ENCODE data around the gene ADAM10. TPM values are rescaled to one million over a fixed set of nuclear protein-coding genes. Genes with fewer than 3 reads are reported as not detected.

Gene ADAM10
- total and polyA plus RNA-seq, 2 of the 4 experiments (the other 2 are of a cell fraction), result 110 to 185 TPM

- Histone ChIP-seq H3K27me3 (ENCODE audit: control insufficient read depth, insufficient read depth, low read length) (peaks cover under 1% of the 10 kb centered on the region; the same call in 1 of the 2 replicates), H2BK20ac (ENCODE audit: low read depth, low read length) (peak overlapping the region; percentile 50)
- no peak for ATAC-seq (ENCODE audit: low read depth)
These were observed 199.8 kb downstream of the ADAM10 start for GRCh38 chr15:58549785-58550074.

More at GRCh38 chr15:58549785-58550074, 199.8 kb downstream of the ADAM10 start:
- Histone ChIP-seq H3K4ac (ENCODE audit: low read depth, low read length) (peak overlapping the region; percentile 96), H3K4me1 (ENCODE audit: control insufficient read depth, insufficient read depth, low read length) (peaks cover 42% of the 10 kb centered on the region), H2BK5ac (ENCODE audit: low read depth, low read length, poor library complexity, severe bottlenecking) (no peak overlapping the region), H3K23ac (ENCODE audit: low read depth, low read length) (0 out of 2 replicates have a peak overlapping the region, but pooled peaks have one; percentile 5), H3K36me3 (ENCODE audit: control insufficient read depth, insufficient read depth, low read length) (no peaks in the 10 kb centered on the region), H2BK15ac (ENCODE audit: low read depth, low read length) (peak overlapping the region; percentile 67; the same call in 2 of the 3 replicates), H3K79me1 (ENCODE audit: low read depth in 1 of 2, low read length in 2 of 2) (no peaks in the 10 kb centered on the region), H4K8ac (ENCODE audit: low read depth in 2 of 2, low read length in 2 of 2) (peak overlapping the region; percentile 26 to 41; a peak in 2 of 4 replicates), H3K14ac (replicated peaks; ENCODE audit: low read depth, low read length) (peak overlapping the region; percentile 24), H4K20me1 (ENCODE audit: insufficient read depth, low read length) (no peaks in the 10 kb centered on the region), H4K91ac (ENCODE audit: insufficient read depth, low read depth, low read length) (peak overlapping the region; percentile 91), H3K18ac (ENCODE audit: low read depth, low read length) (peak overlapping the region; percentile 7), H3K4me3 (ENCODE audit: insufficient read depth, low read depth, low read length) (no peak overlapping the region), H3K56ac (ENCODE audit: extremely low read depth, insufficient read depth, low read length) (no peak overlapping the region), H2AK5ac (ENCODE audit: low read depth, low read length) (peak overlapping the region; percentile 33; the same call in 1 of the 2 replicates), H2AK9ac (replicated peaks; ENCODE audit: low read depth, low read length, poor library complexity) (no peak overlapping the region), H2BK120ac (ENCODE audit: low read depth, low read length) (peak overlapping the region; percentile 93), H3K9me3 (ENCODE audit: control insufficient read depth, insufficient read depth, low read length) (no peaks in the 10 kb centered on the region), H3K27ac (ENCODE audit: insufficient read depth, low read length) (peak overlapping the region; percentile 72), H3K9me1 (ENCODE audit: insufficient read depth, low read length) (peaks cover 38% of the 10 kb centered on the region), H2AFZ (replicated peaks; ENCODE audit: low read length, poor library complexity) (no peak overlapping the region), H4K5ac (ENCODE audit: low read depth, low read length) (peak overlapping the region; percentile 0), H3K4me2 (ENCODE audit: low read depth, low read length) (no peak overlapping the region; the same call in 1 of the 2 replicates), H3K9ac (ENCODE audit: low read depth, low read length) (no peak overlapping the region)
- dilution Hi-C loops (cut with HindIII; ENCODE audit: low sequenced_read_pairs, unreplicated experiment) (no loop called here), in situ Hi-C loops (cut with MboI; ENCODE audit: low sequenced_read_pairs) (no loop called here), intact Hi-C loops (cut with micrococcal nuclease) (loop anchor here (1.0 to 5.0 kb wide), 3 partner anchors 77 to 217 kb away; no protein-coding TSS in a partner anchor)
- no CpG with 5 or more reads among the region's 7 CpGs for WGBS, 2 experiments (ENCODE audit: extremely low coverage in 2 of 2, insufficient read length in 1 of 2)
- TF ChIP-seq BHLHE40 (IDR thresholded peaks at IDR 0.05; ENCODE audit: low read depth, low read length) (no peak), FOS (IDR thresholded peaks at IDR 0.05; ENCODE audit: low read depth, low read length) (no peak), ELK1 (IDR thresholded peaks at IDR 0.05; ENCODE audit: borderline replicate concordance, low read depth, low read length) (no peak), CHD1 (IDR thresholded peaks at IDR 0.05; ENCODE audit: low read depth, low read length) (no peak), NFE2L2 (IDR thresholded peaks at IDR 0.05; ENCODE audit: low read depth, low read length) (no peak), MXI1 (IDR thresholded peaks at IDR 0.05; ENCODE audit: borderline replicate concordance, low read depth, low read length) (no peak), MAFK (IDR thresholded peaks at IDR 0.05; ENCODE audit: low read depth, low read length) (no peak), CTCF (conservative IDR thresholded peaks at IDR 0.05; ENCODE audit: low read depth, low read length) (no peak), CEBPB (IDR thresholded peaks at IDR 0.05; ENCODE audit: low read depth, low read length) (no peak)
- POLR2A ChIA-PET (ENCODE audit: unreplicated experiment), result interaction anchor here (0.6 kb wide), 1 partner anchor 175 kb away, joined by 4 read pairs; no protein-coding TSS in a partner anchor
- CTCF ChIA-PET, result no interaction called here
- DNase-seq, result no peak
- BruUV-seq (replicated peaks), result no TSS peak
